ENCODE data around the gene IGFL1.
"Not testable (repeated sequence)": the region's sequence is repeated elsewhere in the genome, so short reads cannot be mapped to it uniquely, and the experiment has no call there.

IGFL1 gene

GRCh38 chr19:46226438-46226973 is 3.0 kb upstream of the IGFL1 start:
- H3K4me3 ChIP-seq (replicated peaks in 1 of 2; ENCODE audit: low read depth in 2 of 2, low read length in 2 of 2), result no peak overlapping the region
- no peak for TF ChIP-seq CTCF (IDR thresholded peaks at IDR 0.05; ENCODE audit: low read depth, low read length)
- DNase-seq (ENCODE audit: low read depth in 2 of 2), result no peak

GRCh38 chr19:46232029-46232428 is 2.5 kb downstream of the IGFL1 start:
- DNase-seq (ENCODE audit: low read depth in 2 of 2), result no peak
- no peak for TF ChIP-seq CTCF (IDR thresholded peaks at IDR 0.05; ENCODE audit: low read depth, low read length)
- no peak overlapping the region for H3K4me3 ChIP-seq (replicated peaks in 1 of 2; ENCODE audit: low read depth in 2 of 2, low read length in 2 of 2)

GRCh38 chr19:46232468-46232867 is 2.9 kb downstream of the IGFL1 start:
- no peak for TF ChIP-seq CTCF (IDR thresholded peaks at IDR 0.05; ENCODE audit: low read depth, low read length)
- no peak for DNase-seq (ENCODE audit: low read depth in 2 of 2)
- H3K4me3 ChIP-seq (replicated peaks in 1 of 2; ENCODE audit: low read depth in 2 of 2, low read length in 2 of 2), result no peak overlapping the region

- DNase-seq (ENCODE audit: low read depth in 2 of 2), result no peak
- H3K4me3 ChIP-seq (replicated peaks in 1 of 2; ENCODE audit: low read depth in 2 of 2, low read length in 2 of 2), result no peak overlapping the region
- TF ChIP-seq CTCF (IDR thresholded peaks at IDR 0.05; ENCODE audit: low read depth, low read length), result no peak
Measured at GRCh38 chr19:46232938-46233621, 3.5 kb downstream of the IGFL1 start.

GRCh38 chr19:46233871-46234270 is 4.3 kb downstream of the IGFL1 start:
- DNase-seq (ENCODE audit: low read depth in 2 of 2); H3K4me3 ChIP-seq (replicated peaks in 1 of 2; ENCODE audit: low read depth in 2 of 2, low read length in 2 of 2): not testable (repeated sequence)

- DNase-seq (ENCODE audit: low read depth in 2 of 2); H3K4me3 ChIP-seq (replicated peaks in 1 of 2; ENCODE audit: low read depth in 2 of 2, low read length in 2 of 2): not testable (repeated sequence)
Measured at GRCh38 chr19:46238141-46238540, 8.6 kb downstream of the IGFL1 start.

GRCh38 chr19:46239193-46240024 is 9.9 kb downstream of the IGFL1 start:
- no peak for TF ChIP-seq CTCF (IDR thresholded peaks at IDR 0.05; ENCODE audit: low read depth, low read length)
- DNase-seq (ENCODE audit: low read depth in 2 of 2), result no peak
- no peak overlapping the region for H3K4me3 ChIP-seq (replicated peaks in 1 of 2; ENCODE audit: low read depth in 2 of 2, low read length in 2 of 2)
